Fibroblast of upper back skin (primary cell): ENCODE data around the gene IQUB.
"Not testable (repeated sequence)": the region's sequence is repeated elsewhere in the genome, so short reads cannot be mapped to it uniquely, and the experiment has no call there.

Source experiments
- DNase-seq: peaks from one replicate; pipeline ENCODE4 v3.0.0-alpha.2; 2013

IQUB gene

DNA sequence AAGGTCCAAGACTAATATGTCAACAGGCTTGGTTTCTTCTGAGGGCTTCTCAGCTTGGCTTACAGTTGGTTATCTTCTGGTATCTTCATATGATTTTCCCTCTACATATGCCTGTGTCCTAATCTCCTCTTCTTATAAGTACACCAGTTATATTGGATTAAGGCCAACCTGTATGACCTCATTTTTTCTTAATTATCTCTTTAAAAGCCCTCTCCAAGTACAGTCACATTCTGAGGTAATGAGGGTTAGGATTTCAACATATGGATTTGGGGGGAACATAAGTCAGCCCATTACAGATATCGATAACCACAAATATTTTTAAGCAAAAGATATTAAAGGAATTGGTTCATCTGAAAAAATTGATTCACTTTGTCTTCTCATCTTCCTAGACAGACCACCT lies 49.2 kb downstream of the IQUB start:
- DNase-seq: no peak

DNA sequence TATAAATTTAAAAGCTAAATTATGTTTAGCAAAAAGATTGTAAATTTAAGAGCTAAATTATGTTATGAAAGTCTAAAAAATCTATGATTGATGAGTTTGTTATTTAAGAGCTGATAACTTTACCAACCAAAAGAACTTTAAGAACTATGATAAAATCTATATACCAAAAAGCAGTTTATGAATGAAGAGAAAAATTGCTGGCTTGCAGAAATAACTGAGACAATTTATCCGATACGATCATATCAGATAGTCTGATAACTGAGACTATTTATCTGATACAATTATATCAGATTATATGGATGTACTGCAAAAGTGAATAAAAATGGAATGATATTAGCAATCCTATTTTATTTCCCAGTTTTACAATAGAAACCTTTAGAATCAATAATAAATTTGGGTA lies 50.2 kb downstream of the IQUB start:
- DNase-seq: no peak

DNA sequence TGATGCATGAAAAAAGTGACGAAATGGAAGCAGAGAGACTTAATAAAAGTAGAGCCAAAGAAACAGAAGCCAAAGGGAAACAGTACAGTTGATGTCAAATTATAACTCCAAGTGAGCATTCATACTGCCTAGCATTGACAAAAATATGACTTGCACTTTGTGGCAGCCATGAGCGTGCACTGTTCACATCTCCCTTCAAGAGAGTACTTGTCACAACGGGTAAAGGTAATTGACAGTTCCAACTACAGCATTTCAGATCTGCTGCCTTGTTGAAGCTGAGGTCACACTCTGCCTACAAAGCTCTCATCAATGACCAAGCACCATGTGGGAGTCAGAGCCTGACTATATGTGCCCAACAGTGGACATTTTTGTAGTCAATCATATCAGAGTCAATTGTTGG lies 54.3 kb downstream of the IQUB start:
- DNase-seq: no peak

DNA sequence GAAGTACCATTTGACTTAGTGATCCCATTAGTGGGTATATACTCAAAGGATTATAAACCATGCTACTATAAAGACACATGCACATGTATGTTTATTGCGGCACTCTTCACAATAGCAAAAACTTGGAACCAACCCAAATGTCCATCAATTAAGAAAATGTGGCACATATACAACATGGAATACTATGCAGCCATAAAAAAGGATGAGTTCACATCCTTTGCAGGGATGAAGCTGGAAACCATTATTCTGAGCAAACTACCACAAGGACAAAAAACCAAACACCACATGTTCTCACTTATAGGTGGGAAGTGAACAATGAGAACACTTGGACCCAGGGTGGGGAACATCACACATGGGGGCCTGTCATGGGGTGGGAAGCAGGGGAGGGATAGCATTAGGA lies 56.3 kb downstream of the IQUB start:
- DNase-seq: not testable (repeated sequence)

DNA sequence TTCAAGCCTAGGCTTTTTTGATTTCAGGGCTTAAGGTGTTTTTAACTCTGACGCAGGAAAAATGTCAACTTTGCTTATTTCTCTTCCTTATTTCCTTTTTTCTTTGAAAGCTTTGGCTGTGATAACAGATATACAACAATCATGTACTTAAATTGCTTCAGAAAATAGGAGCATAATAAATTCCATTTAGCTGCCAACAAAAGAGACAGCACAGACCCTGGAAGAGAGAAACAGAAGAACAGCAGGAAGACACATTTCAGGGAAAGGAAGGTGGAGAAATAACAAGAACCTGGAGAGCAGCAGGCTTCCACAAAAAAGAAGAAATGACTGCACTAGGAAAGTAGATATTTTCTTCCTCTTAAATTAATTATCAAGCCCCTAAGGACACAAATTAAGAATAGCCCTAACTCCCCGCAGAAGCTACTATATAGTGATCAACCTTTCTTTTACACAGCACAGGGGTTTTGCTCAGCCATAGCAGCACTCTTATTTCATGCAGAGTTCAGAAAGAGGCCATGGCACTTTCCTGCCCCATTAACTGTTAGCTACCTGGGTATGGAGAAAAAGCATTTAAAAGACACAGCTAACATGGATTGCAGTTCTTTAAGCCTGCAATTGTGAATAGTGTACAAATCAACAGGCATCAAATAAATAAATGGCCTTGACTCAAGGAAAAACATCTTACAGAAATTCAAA lies 61.5 kb downstream of the IQUB start:
- no peak for DNase-seq

DNA sequence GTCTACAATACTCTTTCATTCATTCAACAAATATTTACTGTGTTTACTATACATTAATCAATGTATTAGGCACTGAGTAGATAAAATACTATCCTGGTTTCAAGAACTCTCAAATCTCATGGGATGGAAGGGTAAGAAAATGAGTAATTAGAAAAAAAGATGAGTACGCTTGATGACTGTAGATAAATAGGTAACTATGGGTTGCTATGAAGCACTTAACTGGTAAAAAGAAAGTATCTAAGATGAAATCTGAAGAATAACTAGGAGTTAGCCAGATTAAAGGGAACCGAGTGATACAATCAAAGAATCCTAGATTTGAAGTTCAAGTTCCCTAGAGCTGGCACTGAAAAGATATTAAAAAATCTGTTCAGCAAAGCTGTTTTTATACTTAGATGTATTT lies 62.1 kb downstream of the IQUB start:
- no peak for DNase-seq

DNA sequence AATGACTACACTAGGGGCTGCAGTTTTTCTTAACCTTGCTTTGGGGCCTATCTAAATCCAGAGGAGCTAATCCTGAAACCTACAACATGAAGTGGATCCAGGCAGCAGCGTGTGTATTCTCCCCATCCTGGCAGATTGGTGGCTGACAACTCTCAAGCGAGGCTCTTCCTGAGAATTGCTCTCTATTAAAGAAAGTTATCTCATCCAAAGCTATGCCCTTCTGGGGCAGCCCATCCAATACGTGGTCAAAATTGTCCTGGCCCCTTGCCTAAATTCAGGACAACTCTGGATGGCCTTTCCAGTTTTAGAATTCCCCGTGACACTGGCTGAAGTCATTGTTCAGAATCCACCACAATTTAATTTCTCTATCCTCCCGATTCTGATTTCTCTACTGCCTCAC lies 66.1 kb downstream of the IQUB start:
- no peak for DNase-seq

DNA sequence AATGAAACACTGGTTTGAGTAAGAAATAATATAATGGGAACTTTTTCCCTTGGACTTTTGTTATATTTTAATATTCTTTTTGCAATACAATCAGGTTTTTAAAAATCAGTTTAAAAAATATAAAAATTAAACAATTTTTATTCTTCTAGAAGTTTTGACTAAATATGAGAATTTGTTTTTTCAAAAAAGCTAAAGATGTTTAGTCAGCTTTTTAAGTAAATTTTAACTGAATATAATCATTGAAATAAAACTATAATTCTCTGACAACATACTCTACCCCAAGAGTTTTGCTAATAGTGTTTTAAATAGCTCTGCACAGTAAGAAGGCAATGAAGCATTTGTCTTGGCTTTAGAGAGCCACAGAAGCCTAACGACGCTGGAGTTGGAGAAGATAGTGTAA lies 70.5 kb downstream of the IQUB start:
- no peak for DNase-seq

DNA sequence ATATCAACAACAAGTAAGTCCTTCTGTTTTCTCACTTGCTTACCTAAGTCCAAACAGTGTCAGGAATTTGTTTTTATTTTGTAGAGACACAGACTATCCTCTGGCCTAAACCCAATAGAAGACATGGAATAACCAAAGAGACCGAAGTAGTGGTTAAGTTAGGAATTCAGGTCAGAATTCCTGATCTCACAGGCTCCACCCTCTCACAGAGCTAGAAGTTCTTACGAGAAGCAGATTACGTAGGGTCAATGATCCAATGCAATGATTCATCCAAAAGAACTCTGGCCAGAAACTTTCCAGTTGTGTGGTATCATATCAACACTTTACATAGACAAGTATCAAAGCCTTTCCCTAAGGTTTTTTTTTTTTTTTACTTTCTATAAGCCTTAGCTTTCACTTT lies 73.8 kb downstream of the IQUB start:
- peak; percentile 41 for DNase-seq

DNA sequence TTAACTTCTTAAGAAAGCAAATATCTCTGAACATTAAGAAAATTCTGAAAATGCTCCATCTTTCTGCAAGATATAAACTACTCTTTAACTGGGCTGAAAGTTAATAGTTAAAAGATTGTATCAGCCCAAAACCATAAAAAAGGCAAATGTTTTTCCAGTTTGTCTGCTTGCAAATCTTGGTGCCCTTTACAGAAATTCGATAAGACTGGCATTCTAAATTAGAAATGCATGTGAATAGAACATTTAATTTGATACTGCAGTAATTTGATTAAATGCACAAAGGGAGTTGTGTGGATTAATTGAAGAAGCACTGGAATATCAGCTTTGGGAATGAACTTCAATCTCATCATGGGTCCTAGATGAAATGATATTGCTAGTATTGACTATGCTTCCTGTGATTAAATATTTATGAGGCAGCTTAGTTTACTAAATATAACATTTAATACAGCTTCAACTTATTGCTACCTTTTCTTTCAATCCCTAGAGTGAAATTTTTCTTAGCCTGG lies 78.4 kb downstream of the IQUB start:
- no peak for DNase-seq

DNA sequence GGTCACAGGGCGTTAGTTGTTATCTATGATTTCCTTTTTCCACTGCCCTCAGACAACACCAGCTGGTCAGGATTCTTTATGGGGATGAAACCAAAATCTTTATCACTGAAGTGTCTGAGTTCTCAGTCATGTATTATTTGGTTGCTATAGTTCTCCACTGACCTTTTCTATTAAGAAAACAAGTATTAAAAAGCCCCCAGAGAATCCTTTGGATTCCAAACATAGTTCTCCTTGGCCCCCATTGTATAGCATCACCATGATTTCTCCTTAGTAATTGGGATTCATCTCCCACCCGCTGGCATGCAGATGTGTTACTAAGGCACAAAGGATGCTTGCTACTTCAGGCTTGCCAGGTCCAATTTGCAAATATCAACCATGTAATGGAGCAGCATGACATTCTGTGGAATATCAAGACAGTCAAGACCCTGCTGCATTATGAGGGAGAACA lies 94.3 kb downstream of the IQUB start:
- DNase-seq: no peak

DNA sequence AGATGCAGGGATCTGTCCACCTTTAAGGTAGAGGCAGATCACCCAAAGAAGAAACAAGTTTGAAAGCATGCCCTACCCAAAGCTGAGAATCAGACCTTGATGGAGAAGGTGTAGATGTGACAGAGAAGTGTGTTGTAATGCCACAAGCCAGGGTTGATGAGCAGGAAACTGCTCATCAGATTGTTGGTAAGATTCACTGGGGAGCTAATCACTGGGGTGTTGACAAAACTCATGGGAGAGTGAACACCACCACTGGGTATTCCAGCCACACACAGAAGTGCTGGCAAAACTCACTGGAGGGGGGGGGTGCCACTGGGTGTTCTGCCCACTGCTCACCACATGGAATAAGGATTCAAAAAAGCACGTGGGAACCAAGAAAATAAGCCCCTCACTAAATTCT lies 95.2 kb downstream of the IQUB start:
- no peak for DNase-seq

DNA sequence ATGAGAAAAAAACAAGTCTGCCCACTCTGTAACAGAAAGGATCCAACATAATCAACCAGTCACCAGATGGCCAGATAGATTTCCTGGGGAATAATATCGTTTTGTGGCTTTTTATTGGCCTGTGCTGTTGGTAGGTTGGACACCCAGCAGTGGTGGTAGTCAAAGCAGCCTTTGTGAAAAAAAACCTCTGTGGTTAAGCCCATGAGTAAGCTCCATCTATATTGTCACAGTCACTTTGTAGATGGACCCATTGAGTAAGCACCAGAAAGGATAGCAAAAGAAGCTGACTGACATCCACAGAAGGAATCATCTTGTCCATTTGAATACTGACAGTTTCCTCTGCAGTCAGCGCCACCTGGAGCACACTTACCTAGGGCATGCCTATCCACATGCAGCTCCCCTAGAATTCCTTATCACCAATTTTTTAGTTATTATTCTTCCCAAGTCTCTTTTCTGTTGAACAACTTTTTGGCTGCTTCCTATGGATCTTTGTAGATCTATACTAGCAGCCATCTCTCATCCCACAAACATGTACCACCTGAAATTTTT lies 96.9 kb downstream of the IQUB start:
- DNase-seq: no peak

DNA sequence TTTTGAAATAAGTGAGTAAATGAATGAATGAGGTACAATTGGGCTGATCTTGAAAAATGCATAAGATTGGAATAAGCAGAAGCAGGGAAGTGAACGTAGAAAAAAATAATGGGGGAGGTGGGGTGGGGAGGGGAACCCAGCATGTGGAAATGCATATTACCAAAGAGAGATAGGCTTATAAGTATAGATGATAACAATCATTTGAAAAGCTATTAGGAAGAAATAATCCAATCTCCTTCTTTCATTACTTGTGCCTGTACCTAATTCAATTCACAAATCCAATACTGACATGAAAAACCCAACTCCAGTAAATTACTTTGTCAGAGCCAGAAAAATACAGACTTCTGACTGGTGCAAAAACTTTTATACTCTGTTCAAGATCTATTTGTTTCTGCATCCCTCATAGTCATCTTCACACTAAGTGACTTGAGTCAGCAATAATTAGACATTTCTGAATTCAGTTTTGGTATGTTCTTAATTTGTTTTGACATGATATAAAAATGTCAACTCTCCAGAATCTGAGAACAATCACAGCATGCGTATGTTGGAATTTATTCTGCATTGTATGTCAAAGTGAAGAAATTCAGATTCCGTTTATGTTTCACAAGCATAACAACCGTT lies 99.2 kb downstream of the IQUB start:
- no peak for DNase-seq

DNA sequence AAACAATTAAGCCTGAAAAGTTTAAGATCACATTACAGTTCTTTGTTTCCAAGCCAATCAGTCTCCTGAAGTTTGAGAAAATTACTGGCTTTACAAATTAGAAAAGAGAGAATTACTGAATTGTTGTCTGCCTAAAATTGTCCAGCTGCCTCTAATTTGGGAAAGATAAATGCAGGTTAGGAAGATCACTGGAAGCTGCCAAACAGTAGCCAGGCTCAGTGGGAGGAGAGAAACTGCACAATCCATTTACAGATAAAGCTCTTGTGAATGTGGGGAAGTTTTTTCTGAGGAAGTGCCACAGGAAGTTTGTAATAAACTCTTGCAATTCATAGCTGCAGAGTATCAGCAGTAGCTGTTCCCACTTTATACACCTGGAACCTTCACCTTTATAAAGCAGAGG lies 100.7 kb downstream of the IQUB start:
- no peak for DNase-seq

DNA sequence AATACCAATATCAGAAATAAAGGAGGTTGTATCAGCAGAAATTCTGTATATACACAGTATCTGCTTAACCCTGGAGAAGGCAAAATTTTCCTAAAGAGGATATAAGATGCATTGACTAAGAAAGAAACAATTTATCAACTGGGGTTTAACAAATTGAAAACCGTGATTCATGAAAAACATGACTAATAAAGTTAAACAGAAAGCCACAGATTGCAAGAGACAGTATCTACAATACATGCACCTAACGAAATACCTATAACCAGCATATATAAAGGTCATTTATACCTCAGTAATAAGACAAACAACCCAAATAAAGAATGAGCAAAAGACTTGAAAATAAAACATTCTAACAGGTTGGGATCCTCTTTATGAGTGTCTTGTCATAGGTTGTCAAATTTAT lies 101.8 kb downstream of the IQUB start:
- DNase-seq: no peak

DNA sequence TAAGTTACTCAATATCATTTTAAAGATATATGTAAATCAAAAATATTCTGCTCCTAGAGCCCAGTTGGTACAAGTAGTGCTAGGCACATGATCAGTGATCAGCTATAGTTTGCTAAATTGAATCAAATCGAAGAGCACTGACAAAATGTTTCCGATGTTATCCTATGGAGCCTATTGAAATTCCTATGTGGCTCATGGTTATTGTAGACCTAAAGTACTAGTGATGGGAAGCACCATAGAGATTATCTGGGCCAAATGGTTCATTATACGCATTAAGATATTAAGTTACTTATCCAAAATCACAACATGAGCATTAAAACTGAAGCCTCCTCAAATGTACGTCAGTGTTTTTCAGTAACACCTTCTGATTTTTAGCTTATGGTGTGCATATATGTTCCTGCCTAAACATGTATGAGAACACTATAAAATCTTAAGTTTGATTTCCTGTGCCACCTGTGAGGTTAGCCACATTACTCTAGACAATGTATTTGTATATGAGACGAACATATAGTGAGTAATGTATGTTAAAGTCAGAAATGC lies 103.2 kb downstream of the IQUB start:
- DNase-seq: no peak

DNA sequence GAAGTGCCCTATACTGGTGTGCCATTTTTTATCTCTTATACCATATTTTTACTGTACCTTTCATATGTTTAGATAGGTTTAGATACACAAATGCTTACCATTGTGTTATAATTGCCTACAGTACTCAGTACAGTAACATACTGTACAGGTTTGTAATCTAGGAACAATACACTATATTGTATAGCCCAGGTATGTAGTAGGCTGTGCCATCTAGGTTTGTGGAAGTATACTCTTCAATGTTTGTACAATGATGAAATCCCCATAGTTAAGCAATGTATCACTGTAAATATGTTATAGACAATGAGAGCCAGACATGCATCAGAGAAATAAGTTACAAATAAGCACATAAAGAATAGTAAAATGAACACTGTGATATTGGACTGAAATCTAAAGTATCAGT lies 109.1 kb downstream of the IQUB start:
- DNase-seq: no peak

DNA sequence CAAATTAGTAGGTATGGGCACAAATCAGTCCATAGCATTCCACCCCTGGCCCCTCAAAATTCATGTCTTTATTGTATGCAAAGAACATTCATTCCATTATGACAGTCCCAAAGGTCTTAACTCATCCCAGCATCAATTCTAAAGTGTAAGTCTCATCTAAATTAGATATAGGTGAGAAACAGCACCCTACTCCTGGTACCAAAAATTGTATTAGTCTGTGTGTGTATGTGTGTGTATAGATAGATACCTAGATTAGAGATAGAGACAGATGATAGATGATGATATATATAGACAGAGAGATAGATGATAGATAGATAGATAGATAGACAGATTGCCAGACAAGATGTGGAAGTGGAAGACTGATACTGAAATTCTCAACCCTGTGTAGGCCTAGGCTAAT lies 109.9 kb downstream of the IQUB start:
- DNase-seq: no peak

DNA sequence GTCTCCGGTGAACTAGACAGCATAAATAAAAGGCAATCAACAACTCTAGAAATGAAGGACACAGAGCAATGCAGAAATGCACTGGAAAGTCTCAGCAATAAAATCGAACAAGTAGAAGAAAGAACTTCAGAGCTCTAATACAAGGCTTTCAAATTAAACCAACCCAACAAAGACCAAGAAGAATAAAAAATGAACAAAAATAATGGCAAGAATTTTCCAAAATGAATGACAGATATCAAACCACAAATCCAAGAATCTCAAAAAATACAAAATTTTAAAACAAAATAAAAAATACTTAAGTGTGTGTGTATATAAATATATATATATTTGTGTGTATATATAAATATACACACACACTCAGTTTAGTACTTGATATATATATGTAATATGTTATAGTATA lies 110.8 kb downstream of the IQUB start:
- no peak for DNase-seq

DNA sequence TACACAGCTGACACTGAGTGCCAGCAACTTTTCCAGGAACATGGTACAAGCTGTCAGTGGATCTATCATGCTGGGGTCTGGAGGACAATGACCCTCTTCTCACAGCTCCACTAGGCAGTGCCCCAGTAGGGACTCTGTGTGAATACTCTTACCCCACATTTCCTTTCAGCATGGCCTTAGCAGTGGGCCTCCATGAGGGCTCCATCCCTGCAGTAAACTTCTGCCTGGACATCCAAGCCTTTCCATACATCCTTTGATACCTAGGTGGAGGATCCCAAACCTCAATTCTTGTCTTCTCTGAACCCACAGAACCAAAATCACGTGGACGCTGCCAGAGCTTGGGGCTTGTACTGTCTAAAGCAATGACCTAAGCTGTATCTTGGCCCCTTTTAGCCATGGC lies 116.8 kb downstream of the IQUB start:
- DNase-seq: no peak

DNA sequence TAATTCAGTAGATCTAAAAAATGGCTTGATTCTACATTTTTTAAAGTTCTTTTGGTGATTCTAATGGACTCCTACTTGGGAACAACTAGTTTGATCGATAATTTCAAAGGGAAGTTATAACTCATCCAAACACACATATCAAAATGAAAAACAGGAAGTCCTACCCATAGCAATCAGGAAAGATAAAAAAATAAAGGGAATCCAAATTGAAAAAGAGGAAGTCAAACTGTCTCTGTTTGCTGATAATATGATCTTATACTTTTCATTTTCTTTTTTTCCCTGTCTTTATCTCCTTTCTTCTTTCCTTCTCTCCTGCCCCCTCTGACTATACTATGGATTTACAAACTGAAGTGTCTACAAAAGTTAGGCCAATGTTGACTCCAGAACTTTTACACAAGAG lies 118.8 kb downstream of the IQUB start:
- DNase-seq: no peak

DNA sequence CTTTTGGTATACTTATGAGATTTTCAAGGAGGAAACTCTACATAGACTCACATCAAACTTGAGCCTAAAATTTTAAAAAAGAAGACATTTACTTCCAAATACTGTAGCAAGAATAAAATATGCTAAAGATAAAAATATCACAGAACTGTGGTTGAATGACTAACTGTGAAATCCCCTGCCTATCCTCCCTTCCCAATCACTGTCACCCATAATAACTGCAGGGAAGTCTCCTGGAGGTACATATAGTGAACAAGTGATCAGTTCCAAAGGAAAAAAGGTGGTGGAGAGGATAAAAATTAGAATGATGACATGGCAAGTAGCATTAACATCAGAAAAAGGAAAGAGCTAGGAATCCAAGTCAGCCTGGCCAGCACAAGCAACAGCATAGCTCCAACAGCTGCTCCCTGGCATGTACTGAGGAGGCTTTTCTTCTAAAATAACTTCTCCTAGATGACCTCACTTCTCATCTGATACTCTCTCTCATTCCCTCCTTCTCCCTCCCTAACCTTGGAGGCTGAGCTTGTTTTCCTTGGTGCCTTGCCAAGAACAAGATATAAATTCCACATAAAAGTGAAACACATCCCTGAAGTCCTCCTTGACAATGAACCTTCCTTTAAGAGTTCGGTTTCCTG lies 124.0 kb downstream of the IQUB start:
- DNase-seq: peak; percentile 40

DNA sequence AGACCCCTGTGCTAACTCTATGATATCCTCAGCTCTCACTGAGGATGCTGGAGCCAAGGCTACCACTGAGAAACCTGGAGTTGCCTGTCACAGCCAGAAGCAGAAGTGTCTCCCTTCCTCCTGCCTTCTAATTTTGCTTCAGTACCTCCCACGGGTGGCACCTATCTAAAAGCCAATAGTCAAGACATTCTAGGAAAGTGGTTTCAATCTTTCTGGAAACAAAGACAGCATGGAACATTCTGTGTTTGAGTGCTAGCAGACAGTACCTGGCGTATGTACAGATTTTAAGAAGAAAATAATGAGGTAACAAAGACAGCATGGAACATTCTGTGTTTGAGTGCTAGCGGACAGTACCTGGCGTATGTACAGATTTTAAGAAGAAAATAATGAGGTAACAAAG lies 126.4 kb downstream of the IQUB start:
- DNase-seq: not testable (repeated sequence)
